Spinal cord (tissue), 10 donors: ENCODE measurements around the gene MYPN. TPM values are rescaled to one million over a fixed set of nuclear protein-coding genes. Genes with fewer than 3 reads are reported as not detected.
A peak's percentile ranks its signal among the peaks of the same experiment; 100 is the strongest.

Experiments used
- DNase-seq, 6 donors: peaks; one replicate each; pipeline versions ENCODE4 v3.0.0 to v3.0.0-alpha.2; 2013 to 2015; ENCODE audit warnings: low spot score in 6 of 6, low read depth in 4 of 6
- H3K27ac ChIP-seq: one replicate; pipeline ENCODE4 v1.5.1; 2013; ENCODE audit warnings: low read depth, low read length, control low read depth
- H3K27me3 ChIP-seq: one replicate; pipeline ENCODE4 v1.6.1; 2013; ENCODE audit warnings: low read length; ENCODE audit not compliant: control insufficient read depth, insufficient read depth
- H3K36me3 ChIP-seq: one replicate; pipeline ENCODE4 v1.6.1; 2013; ENCODE audit warnings: low read length; ENCODE audit not compliant: control insufficient read depth, insufficient read depth
- H3K4me1 ChIP-seq: one replicate; pipeline ENCODE4 v1.6.1; 2013; ENCODE audit warnings: low read length; ENCODE audit not compliant: control insufficient read depth, insufficient read depth
- H3K4me3 ChIP-seq: one replicate; pipeline ENCODE4 v1.5.1; 2013; ENCODE audit warnings: low read depth, low read length, control low read depth
- H3K9me3 ChIP-seq: one replicate; pipeline ENCODE4 v1.6.1; 2013; ENCODE audit warnings: low read length; ENCODE audit not compliant: control insufficient read depth, insufficient read depth
- WGBS: methylation state at CpG from one replicate; pipeline ENCODE4 v1.1.5; 2013; ENCODE audit warnings: missing lambda C conversion rate; ENCODE audit not compliant: insufficient coverage; 5-methylcytosine and 5-hydroxymethylcytosine counted together
- polyA plus RNA-seq, 2 donors: library from polyadenylated mRNA; unstranded; fragments of 120-200 nt; gene quantifications; one replicate each; pipeline ENCODE4 v1.2.1, GENCODE V29; 2013; ENCODE audit not compliant: insufficient read length in 2 of 2
- total RNA-seq, 2 donors: library from RNA; depleted of rRNA in 1 of 2; stranded (reverse); fragments of 120-200 nt in 1 of 2; fragments of >200 nt in 1 of 2; gene quantifications; one replicate each; pipeline versions ENCODE4 v1.2.3 to v1.2.4, GENCODE V29; 2013 to 2014
- donor health status: healthy.

MYPN gene
- total and polyA plus RNA-seq, 4 donors: 0.06 to 0.23 (median 0.10) TPM; not detected in 1

GRCh38 chr10:68087685-68088401, 21.4 kb upstream of the MYPN start:
- Histone ChIP-seq H3K36me3 (no peaks in the 10 kb centered on the region), H3K9me3 (no peaks in the 10 kb centered on the region), H3K27me3 (no peaks in the 10 kb centered on the region), H3K27ac (no peak overlapping the region), H3K4me1 (no peaks in the 10 kb centered on the region), H3K4me3 (no peak overlapping the region)
- 20% methylated on average over 1 of the region's 2 CpGs for WGBS
- no peak for DNase-seq

GRCh38 chr10:68088740-68089139, 20.5 kb upstream of the MYPN start:
- no peaks in the 10 kb centered on the region for H3K4me1 ChIP-seq
- no peaks in the 10 kb centered on the region for H3K36me3 ChIP-seq
- no peak overlapping the region for H3K4me3 ChIP-seq
- WGBS: 70% methylated on average over 1 of the region's 4 CpGs
- H3K27me3 ChIP-seq: no peaks in the 10 kb centered on the region
- DNase-seq: no peak
- H3K9me3 ChIP-seq: no peaks in the 10 kb centered on the region
- H3K27ac ChIP-seq: no peak overlapping the region

- Histone ChIP-seq H3K9me3 (no peaks in the 10 kb centered on the region), H3K27ac (no peak overlapping the region), H3K27me3 (no peaks in the 10 kb centered on the region), H3K4me1 (no peaks in the 10 kb centered on the region), H3K4me3 (no peak overlapping the region), H3K36me3 (no peaks in the 10 kb centered on the region)
- WGBS: no CpG with 5 or more reads among the region's 4 CpGs
- DNase-seq: no peak
Observed at GRCh38 chr10:68090586-68090985, 18.7 kb upstream of the MYPN start.

GRCh38 chr10:68092512-68092911, 16.8 kb upstream of the MYPN start:
- Histone ChIP-seq H3K4me1 (no peaks in the 10 kb centered on the region), H3K9me3 (no peaks in the 10 kb centered on the region), H3K27ac (no peak overlapping the region), H3K36me3 (no peaks in the 10 kb centered on the region), H3K4me3 (no peak overlapping the region), H3K27me3 (no peaks in the 10 kb centered on the region)
- DNase-seq: no peak
- WGBS: no CpG with 5 or more reads among the region's 2 CpGs

- H3K4me1 ChIP-seq: no peaks in the 10 kb centered on the region
- H3K36me3 ChIP-seq: no peaks in the 10 kb centered on the region
- no CpG with 5 or more reads among the region's 2 CpGs for WGBS
- no peak overlapping the region for H3K4me3 ChIP-seq
- H3K9me3 ChIP-seq: no peaks in the 10 kb centered on the region
- H3K27me3 ChIP-seq: no peaks in the 10 kb centered on the region
- DNase-seq: no peak
- H3K27ac ChIP-seq: no peak overlapping the region
Observed at GRCh38 chr10:68095153-68095552, 14.1 kb upstream of the MYPN start.

GRCh38 chr10:68096913-68097516, 12.3 kb upstream of the MYPN start:
- H3K27ac ChIP-seq: no peak overlapping the region
- DNase-seq: peak in 2 of 6 donors; percentile 35 to 58

GRCh38 chr10:68099736-68100135, 9.6 kb upstream of the MYPN start:
- WGBS: no CpG with 5 or more reads among the region's 3 CpGs
- no peak for DNase-seq
- Histone ChIP-seq H3K9me3 (no peaks in the 10 kb centered on the region), H3K4me1 (no peaks in the 10 kb centered on the region), H3K27ac (no peak overlapping the region), H3K27me3 (no peaks in the 10 kb centered on the region), H3K36me3 (no peaks in the 10 kb centered on the region), H3K4me3 (no peak overlapping the region)

More at GRCh38 chr10:68096913-68097516, 12.3 kb upstream of the MYPN start:
- Histone ChIP-seq H3K9me3 (no peaks in the 10 kb centered on the region), H3K4me1 (no peaks in the 10 kb centered on the region), H3K36me3 (no peaks in the 10 kb centered on the region), H3K27me3 (no peaks in the 10 kb centered on the region), H3K4me3 (no peak overlapping the region)
- WGBS: 0% methylated on average over 2 of the region's 4 CpGs

- WGBS: 100% methylated on average over 1 of the region's 2 CpGs
- no peaks in the 10 kb centered on the region for H3K9me3 ChIP-seq
- no peak for DNase-seq
- no peak overlapping the region for H3K4me3 ChIP-seq
- no peak overlapping the region for H3K27ac ChIP-seq
- H3K27me3 ChIP-seq: no peaks in the 10 kb centered on the region
- H3K36me3 ChIP-seq: no peaks in the 10 kb centered on the region
- H3K4me1 ChIP-seq: no peaks in the 10 kb centered on the region
Observed at GRCh38 chr10:68101066-68101465, 8.2 kb upstream of the MYPN start.

GRCh38 chr10:68103261-68103878, 5.9 kb upstream of the MYPN start:
- WGBS: 63% methylated on average over 2 of the region's 4 CpGs
- H3K4me1 ChIP-seq: no peaks in the 10 kb centered on the region
- no peaks in the 10 kb centered on the region for H3K9me3 ChIP-seq
- no peak for DNase-seq
- H3K36me3 ChIP-seq: no peaks in the 10 kb centered on the region
- no peak overlapping the region for H3K4me3 ChIP-seq
- H3K27ac ChIP-seq: no peak overlapping the region
- H3K27me3 ChIP-seq: no peaks in the 10 kb centered on the region

GRCh38 chr10:68103901-68104300, 5.4 kb upstream of the MYPN start:
- H3K4me3 ChIP-seq: no peak overlapping the region
- no CpG with 5 or more reads among the region's 3 CpGs for WGBS
- no peak for DNase-seq

More at GRCh38 chr10:68103901-68104300, 5.4 kb upstream of the MYPN start:
- H3K27me3 ChIP-seq: no peaks in the 10 kb centered on the region
- no peaks in the 10 kb centered on the region for H3K4me1 ChIP-seq
- no peaks in the 10 kb centered on the region for H3K36me3 ChIP-seq
- no peak overlapping the region for H3K27ac ChIP-seq
- no peaks in the 10 kb centered on the region for H3K9me3 ChIP-seq
